Iris pigment epithelial cell (primary cell): ENCODE results near the gene BMAL2.
A peak's percentile ranks its signal among the peaks of the same experiment; 100 is the strongest.

Experiments
- DNase-seq: peaks from one replicate; pipeline ENCODE4 v3.0.0-alpha.2; 2011; ENCODE audit warnings: low read depth

BMAL2 gene

GRCh38 chr12:27324530-27324929 lies 8.1 kb upstream of the BMAL2 start:
- DNase-seq: no peak

GRCh38 chr12:27330846-27331245 lies 1.8 kb upstream of the BMAL2 start:
- DNase-seq: no peak

GRCh38 chr12:27331291-27331926 lies 1.2 kb upstream of the BMAL2 start:
- peak; percentile 98 for DNase-seq

GRCh38 chr12:27331927-27332324 lies 710 bp upstream of the BMAL2 start:
- no peak for DNase-seq

GRCh38 chr12:27332407-27332713 lies 276 bp upstream of the BMAL2 start:
- DNase-seq: no peak

- no peak for DNase-seq
Observed at GRCh38 chr12:27333403-27334009, 870 bp downstream of the BMAL2 start.

- no peak for DNase-seq
Observed at GRCh38 chr12:27334042-27334720, 1.5 kb downstream of the BMAL2 start.

- DNase-seq: no peak
Observed at GRCh38 chr12:27334721-27335082, 2.1 kb downstream of the BMAL2 start.

- DNase-seq: no peak
Observed at GRCh38 chr12:27335364-27336281, 3.0 kb downstream of the BMAL2 start.

GRCh38 chr12:27336282-27336653 lies 3.6 kb downstream of the BMAL2 start:
- no peak for DNase-seq

- DNase-seq: no peak
Observed at GRCh38 chr12:27337376-27337775, 4.7 kb downstream of the BMAL2 start.

- DNase-seq: no peak
Observed at GRCh38 chr12:27338473-27338872, 5.8 kb downstream of the BMAL2 start.

- DNase-seq: no peak
Observed at GRCh38 chr12:27340971-27341370, 8.3 kb downstream of the BMAL2 start.

- DNase-seq: no peak
Observed at GRCh38 chr12:27342536-27342935, 9.9 kb downstream of the BMAL2 start.

- peak; percentile 96 for DNase-seq
Observed at GRCh38 chr12:27343255-27344000, 10.8 kb downstream of the BMAL2 start.

- DNase-seq: no peak
Observed at GRCh38 chr12:27344246-27344645, 11.6 kb downstream of the BMAL2 start.

GRCh38 chr12:27344760-27345159 lies 12.1 kb downstream of the BMAL2 start:
- DNase-seq: no peak

- no peak for DNase-seq
Observed at GRCh38 chr12:27345376-27345775, 12.7 kb downstream of the BMAL2 start.

- DNase-seq: peak; percentile 34
Observed at GRCh38 chr12:27347779-27348178, 15.1 kb downstream of the BMAL2 start.

- DNase-seq: no peak
Observed at GRCh38 chr12:27351476-27351875, 18.8 kb downstream of the BMAL2 start.

- DNase-seq: no peak
Observed at GRCh38 chr12:27355486-27355885, 22.9 kb downstream of the BMAL2 start.

- DNase-seq: peak; percentile 36
Observed at GRCh38 chr12:27355979-27356378, 23.3 kb downstream of the BMAL2 start.
